GM12874 (cell line): ENCODE data around the gene CRYM.

Source experiments
- TF ChIP-seq, protein P1 (sequence below): IDR thresholded peaks from 2 replicates; pipeline ENCODE4 v1.5.1; 2011; ENCODE audit warnings: low read depth, mild to moderate bottlenecking, control low read depth, low read length, moderate library complexity; ENCODE audit not compliant: insufficient read depth

Gene CRYM

DNA sequence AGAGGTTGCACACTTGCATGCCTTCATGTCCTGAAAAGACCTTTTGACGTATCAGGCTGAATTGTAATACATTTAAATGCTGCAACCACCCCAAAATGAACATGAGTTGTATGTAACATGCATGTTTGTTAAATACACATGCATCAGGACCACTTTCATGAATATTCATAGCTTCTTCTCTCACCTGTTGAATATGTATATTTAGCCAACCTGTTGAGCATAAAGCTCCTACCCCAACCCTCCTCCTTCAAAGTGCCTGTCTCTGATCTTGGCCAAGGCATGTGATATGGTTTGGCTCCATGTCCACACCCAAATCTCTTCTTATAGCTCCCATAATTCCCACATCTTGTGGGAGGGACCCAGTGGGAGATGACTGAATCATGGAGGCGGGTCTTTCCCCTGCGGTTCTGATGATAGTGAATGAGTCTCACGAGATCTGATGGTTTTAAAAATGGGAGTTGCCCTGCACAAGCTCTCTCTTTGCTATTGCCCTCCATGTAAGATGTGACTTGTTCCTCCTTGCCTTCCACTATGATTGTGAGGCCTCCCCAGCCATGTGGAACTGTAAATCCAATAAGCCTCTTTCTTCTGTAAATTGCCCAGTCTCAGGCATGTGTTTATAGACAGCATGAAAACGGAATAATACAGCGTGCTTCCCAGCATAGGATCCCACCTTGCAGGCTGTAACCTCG lies 3.8 kb upstream of the CRYM start:
- TF ChIP-seq, protein P1, sequence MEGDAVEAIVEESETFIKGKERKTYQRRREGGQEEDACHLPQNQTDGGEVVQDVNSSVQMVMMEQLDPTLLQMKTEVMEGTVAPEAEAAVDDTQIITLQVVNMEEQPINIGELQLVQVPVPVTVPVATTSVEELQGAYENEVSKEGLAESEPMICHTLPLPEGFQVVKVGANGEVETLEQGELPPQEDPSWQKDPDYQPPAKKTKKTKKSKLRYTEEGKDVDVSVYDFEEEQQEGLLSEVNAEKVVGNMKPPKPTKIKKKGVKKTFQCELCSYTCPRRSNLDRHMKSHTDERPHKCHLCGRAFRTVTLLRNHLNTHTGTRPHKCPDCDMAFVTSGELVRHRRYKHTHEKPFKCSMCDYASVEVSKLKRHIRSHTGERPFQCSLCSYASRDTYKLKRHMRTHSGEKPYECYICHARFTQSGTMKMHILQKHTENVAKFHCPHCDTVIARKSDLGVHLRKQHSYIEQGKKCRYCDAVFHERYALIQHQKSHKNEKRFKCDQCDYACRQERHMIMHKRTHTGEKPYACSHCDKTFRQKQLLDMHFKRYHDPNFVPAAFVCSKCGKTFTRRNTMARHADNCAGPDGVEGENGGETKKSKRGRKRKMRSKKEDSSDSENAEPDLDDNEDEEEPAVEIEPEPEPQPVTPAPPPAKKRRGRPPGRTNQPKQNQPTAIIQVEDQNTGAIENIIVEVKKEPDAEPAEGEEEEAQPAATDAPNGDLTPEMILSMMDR, result no peak

DNA sequence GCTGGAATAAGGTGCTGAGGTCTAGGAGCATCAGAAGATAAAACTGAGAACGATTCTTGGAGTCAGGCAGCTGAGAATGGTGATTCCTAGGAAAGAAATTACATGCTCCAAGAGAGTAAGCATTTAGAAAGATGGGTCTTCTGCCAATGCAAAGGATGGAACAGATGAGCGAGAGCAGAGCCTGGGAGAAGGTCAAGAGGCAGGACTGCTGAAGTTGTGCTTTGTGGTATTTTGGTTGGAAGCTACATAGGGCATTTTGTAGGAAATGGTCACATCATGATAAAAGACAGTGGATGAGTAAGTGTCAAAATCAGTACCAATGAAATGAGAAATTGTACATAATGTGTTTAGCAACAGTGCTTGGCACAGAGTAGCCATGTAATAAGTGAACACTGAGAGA lies 1.4 kb upstream of the CRYM start:
- TF ChIP-seq, protein P1, result no peak

DNA sequence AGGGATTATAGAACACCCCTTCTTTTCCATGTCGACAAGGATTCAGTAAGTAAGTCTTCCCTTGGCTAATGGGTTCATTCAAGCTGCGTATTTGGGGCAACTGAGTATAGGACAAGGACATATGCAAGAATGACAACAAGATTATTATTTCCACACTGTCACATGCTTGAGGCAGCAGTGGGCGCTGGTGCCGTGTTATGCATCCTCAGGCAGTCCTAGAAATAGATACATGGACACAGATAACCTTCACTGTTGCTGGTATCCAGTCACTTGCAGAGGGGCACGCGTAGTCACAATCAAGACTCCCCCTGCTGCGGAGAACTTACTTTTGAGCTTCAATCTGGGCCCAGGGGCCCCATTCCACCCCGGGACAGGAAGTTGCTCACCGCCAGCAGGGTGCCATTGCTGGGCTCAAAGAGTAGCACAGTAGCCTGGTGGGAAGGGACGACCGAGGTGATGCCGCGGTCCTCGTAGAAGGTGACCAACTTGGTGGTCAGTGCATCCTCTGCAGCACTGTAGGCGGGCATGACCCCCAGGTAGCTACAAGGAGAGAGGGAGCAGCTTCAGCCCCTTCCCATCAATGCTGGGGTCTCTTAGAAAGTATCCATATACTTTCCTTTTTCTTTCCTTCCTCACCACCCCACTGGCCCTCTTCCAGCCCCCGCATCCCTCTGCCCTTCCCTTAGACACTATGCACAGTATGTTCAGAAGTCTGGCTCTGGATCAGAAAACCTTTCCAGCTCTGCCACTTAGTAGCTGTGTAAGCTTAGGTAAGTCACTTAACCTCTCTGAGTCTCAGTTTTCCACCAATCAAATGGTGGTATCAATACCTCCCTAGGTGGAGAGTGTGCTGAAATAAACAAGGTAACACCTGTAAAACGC lies 804 bp downstream of the CRYM start:
- TF ChIP-seq, protein P1, result no peak

DNA sequence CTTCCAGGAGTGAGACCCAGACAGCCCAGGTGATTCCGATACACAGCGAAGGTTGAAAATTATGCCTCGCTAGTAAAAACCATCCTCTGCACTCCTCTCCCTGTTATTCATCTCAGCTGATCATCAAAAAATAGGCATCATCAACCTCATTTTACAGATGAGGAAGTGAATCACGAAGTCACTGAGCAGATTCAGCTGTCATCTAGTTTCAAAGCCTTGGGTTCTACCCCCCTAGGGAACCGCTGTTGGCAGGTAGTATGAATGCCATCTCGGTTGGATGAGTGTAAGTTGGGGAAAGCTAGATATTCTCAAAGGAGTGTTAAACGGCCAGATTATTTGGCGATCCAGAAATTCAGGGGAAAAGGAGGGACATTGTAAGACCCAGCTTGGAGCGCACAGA lies 2.0 kb downstream of the CRYM start:
- TF ChIP-seq, protein P1, result no peak

DNA sequence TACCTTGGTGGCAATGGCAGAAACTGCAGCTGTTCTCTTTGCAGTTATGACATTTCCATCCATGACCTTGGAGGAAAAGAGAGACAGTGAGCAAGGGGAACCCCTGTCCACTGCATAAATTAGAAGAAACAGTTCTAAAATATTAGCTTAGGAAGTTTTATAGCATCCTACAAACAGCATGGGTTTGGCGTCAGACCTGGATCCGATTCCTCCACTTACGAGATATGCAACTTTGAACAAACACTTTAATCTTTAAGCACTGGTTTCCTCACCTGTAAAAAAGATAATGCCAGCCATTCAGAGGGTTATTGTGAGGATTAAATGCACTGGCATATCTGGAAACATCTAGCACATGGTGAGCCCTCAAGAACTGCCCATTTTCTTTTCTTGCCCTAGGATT lies 2.6 kb downstream of the CRYM start:
- TF ChIP-seq, protein P1, result no peak

DNA sequence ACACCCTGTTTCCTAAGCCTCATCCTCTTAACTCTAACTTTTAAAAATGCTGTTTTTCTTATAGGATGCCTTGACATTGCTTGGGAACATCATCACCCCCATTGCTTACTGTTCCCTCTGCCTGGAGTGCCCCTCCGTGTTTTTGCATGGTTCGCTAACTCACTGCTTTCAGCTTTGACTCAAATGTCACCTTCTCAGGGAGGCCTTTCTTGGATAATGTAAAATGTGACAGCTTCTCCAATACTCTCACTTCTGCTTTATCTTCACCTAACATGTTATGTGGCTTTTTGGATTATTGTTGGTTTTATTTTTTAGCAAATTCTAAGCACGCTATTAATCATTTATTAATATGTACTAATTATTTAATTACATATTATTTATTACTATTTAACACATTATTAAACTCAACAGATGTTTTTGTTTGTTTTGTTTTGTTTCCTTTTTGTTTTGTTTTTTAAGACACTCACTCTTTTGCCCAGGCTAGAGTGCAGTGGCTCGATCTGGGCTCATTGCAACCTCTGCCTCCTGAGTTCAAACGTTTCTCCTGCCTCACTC lies 3.8 kb downstream of the CRYM start:
- TF ChIP-seq, protein P1, result no peak

DNA sequence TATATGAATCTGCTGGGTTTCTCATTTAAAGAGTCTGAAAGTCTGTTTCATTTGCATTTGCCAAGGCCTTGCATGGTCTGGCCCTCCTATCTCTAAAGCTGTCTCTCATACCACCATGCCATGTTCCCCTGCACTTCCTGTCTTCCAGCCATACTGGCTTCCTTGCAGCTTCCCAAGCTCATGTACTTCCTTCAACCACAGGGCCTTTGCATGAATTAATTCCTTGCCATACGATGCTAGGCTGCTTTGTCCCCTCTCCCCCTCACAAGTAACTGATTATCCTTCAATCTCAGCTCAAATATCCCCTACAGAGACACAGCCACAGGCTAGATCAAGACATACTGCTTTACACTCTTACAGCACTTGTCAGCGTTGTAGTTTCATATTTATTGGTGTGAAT lies 5.8 kb downstream of the CRYM start:
- TF ChIP-seq, protein P1, result no peak
